Nephron progenitor cell (in vitro differentiated cells): ENCODE measurements around the gene BACE2.

ENCODE experiments used
- DNase-seq: peaks from one replicate; pipeline ENCODE4 v3.0.0; 2021
- H3K27ac Mint-ChIP-seq: 2 replicates; pipeline ENCODE4 v1.8.0; 2021; ENCODE audit warnings: mild to moderate bottlenecking, moderate library complexity, mixed read lengths
- H3K27me3 Mint-ChIP-seq: 2 replicates; pipeline ENCODE4 v1.8.0; 2021; ENCODE audit warnings: mild to moderate bottlenecking, low read depth, mixed read lengths; ENCODE audit not compliant: poor library complexity
- H3K36me3 Mint-ChIP-seq: 2 replicates; pipeline ENCODE4 v1.8.0; 2021; ENCODE audit warnings: low read depth, mixed read lengths
- H3K4me1 Mint-ChIP-seq: 2 replicates; pipeline ENCODE4 v1.8.0; 2021; ENCODE audit warnings: mixed read lengths
- H3K4me3 Mint-ChIP-seq: 2 replicates; pipeline ENCODE4 v1.8.0; 2021; ENCODE audit warnings: mild to moderate bottlenecking, moderate library complexity, mixed read lengths
- H3K9me3 Mint-ChIP-seq: 2 replicates; pipeline ENCODE4 v1.8.0; 2021; ENCODE audit warnings: mild to moderate bottlenecking, moderate library complexity, mixed read lengths
- CTCF ChIP-seq: fragments of 200-600 bp; sonication (generic); IDR thresholded peaks from 2 replicates; pipeline ENCODE4 v1.5.0; 2021; ENCODE audit warnings: antibody characterized with exemption

The BACE2 gene

GRCh38 chr21:41152147-41152546, 15.8 kb upstream of the BACE2 start:
- H3K4me3 Mint-ChIP-seq, result no peak overlapping the region
- H3K4me1 Mint-ChIP-seq, result no peaks in the 10 kb centered on the region
- H3K27me3 Mint-ChIP-seq, result peaks cover 24% of the 10 kb centered on the region
- no peaks in the 10 kb centered on the region for H3K9me3 Mint-ChIP-seq
- DNase-seq, result no peak
- no peaks in the 10 kb centered on the region for H3K36me3 Mint-ChIP-seq
- peak overlapping the region; percentile 60 for H3K27ac Mint-ChIP-seq
- TF ChIP-seq CTCF, result no peak

- Mint-ChIP-seq H3K9me3 (peaks cover 9% of the 10 kb centered on the region), H3K4me3 (no peak overlapping the region), H3K4me1 (no peaks in the 10 kb centered on the region), H3K27ac (no peak overlapping the region), H3K36me3 (peaks cover 4% of the 10 kb centered on the region), H3K27me3 (peaks cover 17% of the 10 kb centered on the region)
- no peak for TF ChIP-seq CTCF
- no peak for DNase-seq
Observed at GRCh38 chr21:41153443-41153842, 14.5 kb upstream of the BACE2 start.

DNA sequence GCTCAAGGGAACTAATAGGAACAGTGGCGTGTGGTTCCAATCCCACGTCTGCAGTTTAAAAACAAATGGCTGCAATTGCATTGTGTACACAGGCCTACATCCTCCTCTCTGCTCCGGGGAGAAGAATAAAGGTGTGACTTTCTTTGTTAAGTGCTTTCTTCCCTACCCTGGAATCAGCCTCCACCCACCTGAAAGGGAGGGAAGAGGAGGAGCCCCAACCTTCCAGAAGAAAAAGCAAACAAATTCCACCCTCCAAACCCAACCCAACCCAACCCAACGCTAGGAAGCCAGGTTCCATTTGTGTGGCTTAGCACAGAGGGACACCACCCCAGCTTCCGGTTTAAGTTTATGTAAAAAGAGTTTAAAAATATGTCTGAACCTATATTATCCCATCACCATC, 11.8 kb upstream of the BACE2 start:
- H3K36me3 Mint-ChIP-seq, result peaks cover 10% of the 10 kb centered on the region
- H3K4me3 Mint-ChIP-seq, result no peak overlapping the region
- H3K27me3 Mint-ChIP-seq, result peaks cover 8% of the 10 kb centered on the region
- TF ChIP-seq CTCF, result no peak
- no peak for DNase-seq
- no peak overlapping the region for H3K27ac Mint-ChIP-seq
- peaks cover 17% of the 10 kb centered on the region for H3K9me3 Mint-ChIP-seq
- peaks cover 21% of the 10 kb centered on the region for H3K4me1 Mint-ChIP-seq

GRCh38 chr21:41158026-41158425, 9.9 kb upstream of the BACE2 start:
- H3K27ac Mint-ChIP-seq, result no peak overlapping the region
- peaks cover 10% of the 10 kb centered on the region for H3K36me3 Mint-ChIP-seq
- peaks cover 14% of the 10 kb centered on the region for H3K27me3 Mint-ChIP-seq
- no peak overlapping the region for H3K4me3 Mint-ChIP-seq
- peaks cover 17% of the 10 kb centered on the region for H3K9me3 Mint-ChIP-seq
- H3K4me1 Mint-ChIP-seq, result peaks cover 29% of the 10 kb centered on the region
- no peak for DNase-seq
- TF ChIP-seq CTCF, result no peak

- peaks cover 24% of the 10 kb centered on the region for H3K27me3 Mint-ChIP-seq
- TF ChIP-seq CTCF, result no peak
- H3K27ac Mint-ChIP-seq, result no peak overlapping the region
- H3K36me3 Mint-ChIP-seq, result peaks cover 10% of the 10 kb centered on the region
- no peak for DNase-seq
- no peak overlapping the region for H3K4me3 Mint-ChIP-seq
- H3K4me1 Mint-ChIP-seq, result peaks cover 30% of the 10 kb centered on the region
- H3K9me3 Mint-ChIP-seq, result peaks cover 17% of the 10 kb centered on the region
Observed at GRCh38 chr21:41160036-41160435, 7.9 kb upstream of the BACE2 start.

- DNase-seq, result no peak
- no peak overlapping the region for H3K4me3 Mint-ChIP-seq
- H3K9me3 Mint-ChIP-seq, result peaks cover 17% of the 10 kb centered on the region
- no peak overlapping the region for H3K27ac Mint-ChIP-seq
- H3K27me3 Mint-ChIP-seq, result peaks cover 38% of the 10 kb centered on the region
- H3K36me3 Mint-ChIP-seq, result peaks cover 10% of the 10 kb centered on the region
- no peak for TF ChIP-seq CTCF
- peaks cover 35% of the 10 kb centered on the region for H3K4me1 Mint-ChIP-seq
Observed at GRCh38 chr21:41161428-41161827, 6.5 kb upstream of the BACE2 start.
